ENCODE measurements around the gene XPNPEP3.

The XPNPEP3 gene

GRCh38 chr22:40853961-40854360 lies 3.0 kb upstream of the XPNPEP3 start:
- peaks cover 22% of the 10 kb centered on the region for H3K4me1 ChIP-seq (ENCODE audit: control insufficient read depth, insufficient read depth, low read length)
- H3K36me3 ChIP-seq (ENCODE audit: control insufficient read depth in 2 of 2, insufficient read depth in 1 of 2, low read length in 2 of 2) = peaks cover 11 to 42% of the 10 kb centered on the region in 2 experiments
- TF ChIP-seq ZNF266 (tag by site-specific recombination; IDR thresholded peaks at IDR 0.05; ENCODE audit: low read depth) (no peak), ZBTB7A (tag by site-specific recombination; IDR thresholded peaks at IDR 0.05; ENCODE audit: low read depth) (no peak), PRDM4 (tag by site-specific recombination; IDR thresholded peaks at IDR 0.05) (no peak), ZNF433 (tag by site-specific recombination; IDR thresholded peaks at IDR 0.05; ENCODE audit: low read depth) (no peak), ZNF146 (tag by site-specific recombination; IDR thresholded peaks at IDR 0.05) (no peak), ZNF843 (tag by site-specific recombination; IDR thresholded peaks at IDR 0.05) (no peak), KLF7 (tag by site-specific recombination; IDR thresholded peaks at IDR 0.05; ENCODE audit: borderline replicate concordance) (no peak), ZNF514 (tag by site-specific recombination; IDR thresholded peaks at IDR 0.05) (no peak), HIC1 (tag by site-specific recombination; IDR thresholded peaks at IDR 0.05) (no peak), ZNF610 (tag by site-specific recombination; IDR thresholded peaks at IDR 0.05; ENCODE audit: borderline replicate concordance) (no peak), ZBTB11 (tag by site-specific recombination; conservative IDR thresholded peaks at IDR 0.05; ENCODE audit: low read depth) (no peak), YY2 (tag by site-specific recombination; IDR thresholded peaks at IDR 0.05) (no peak), ZNF274 (IDR thresholded peaks at IDR 0.05; ENCODE audit: low read length) (no peak), ZNF274 (tag by site-specific recombination; IDR thresholded peaks at IDR 0.05; ENCODE audit: borderline replicate concordance) (no peak)
- CTCF ChIA-PET = interaction anchor here (0.5 to 4.2 kb wide), 6 partner anchors 10 to 366 kb away, joined by 3 to 20 read pairs (median 4); no protein-coding TSS in a partner anchor
- POLR2A ChIA-PET = interaction anchor here (0.6 kb wide), 1 partner anchor 124 kb away, joined by 3 read pairs; no protein-coding TSS in a partner anchor
- no peak overlapping the region for H3K4me3 ChIP-seq (ENCODE audit: low read depth, low read length)
- H3K27ac ChIP-seq (ENCODE audit: extremely low read depth, low read depth, low read length) = no peak overlapping the region
- no peaks in the 10 kb centered on the region for H3K9me3 ChIP-seq (ENCODE audit: control insufficient read depth, insufficient read depth, low read depth, low read length)

GRCh38 chr22:40855071-40855978 lies 1.6 kb upstream of the XPNPEP3 start:
- POLR2A ChIA-PET = interaction anchor here (0.9 to 2.3 kb wide), 4 partner anchors 17 to 176 kb away, joined by 3 to 11 read pairs (median 4); partner anchors contain the start of genes MCHR1 and SLC25A17
- peak overlapping the region; percentile 98; the same call in 1 of the 2 replicates for H3K27ac ChIP-seq (ENCODE audit: extremely low read depth, low read depth, low read length)
- CTCF ChIA-PET = interaction anchor here (0.5 to 4.2 kb wide), 6 partner anchors 23 to 367 kb away, joined by 3 to 20 read pairs (median 4); no protein-coding TSS in a partner anchor
- H3K4me3 ChIP-seq (ENCODE audit: low read depth, low read length) = peak overlapping the region; percentile 53
- peaks cover 8 to 28% of the 10 kb centered on the region in 2 experiments for H3K36me3 ChIP-seq (ENCODE audit: control insufficient read depth in 2 of 2, insufficient read depth in 1 of 2, low read length in 2 of 2)
- peaks cover 22% of the 10 kb centered on the region for H3K4me1 ChIP-seq (ENCODE audit: control insufficient read depth, insufficient read depth, low read length)
- no peaks in the 10 kb centered on the region for H3K9me3 ChIP-seq (ENCODE audit: control insufficient read depth, insufficient read depth, low read depth, low read length)
- peak; percentile 43; the same call in 1 of the 2 replicates for TF ChIP-seq ZNF362 (tag by site-specific recombination; IDR thresholded peaks at IDR 0.05)
- TF ChIP-seq ZNF18 (tag by site-specific recombination; IDR thresholded peaks at IDR 0.05) = no peak
- TF ChIP-seq ZBTB8A (tag by site-specific recombination; IDR thresholded peaks at IDR 0.05) = no peak
- TF ChIP-seq ZNF530 (tag by site-specific recombination; IDR thresholded peaks at IDR 0.05; ENCODE audit: low read depth) = no peak
- no peak for TF ChIP-seq ZNF398 (tag by site-specific recombination; IDR thresholded peaks at IDR 0.05)
- no peak for TF ChIP-seq ZNF184 (tag by site-specific recombination; IDR thresholded peaks at IDR 0.05)
